HepG2 (cell line): ENCODE data around the gene CTSA. TPM values are rescaled to one million over a fixed set of nuclear protein-coding genes. Genes with fewer than 3 reads are reported as not detected.

Experiments used
- ARID4A ChIP-seq: sonication (generic); formaldehyde crosslinking; IDR thresholded peaks from 2 replicates; pipeline ENCODE4 v1.5.0; 2020; ENCODE audit warnings: mild to moderate bottlenecking, missing genetic modification reagents, borderline replicate concordance
- CEBPG ChIP-seq: IDR thresholded peaks from 2 replicates; pipeline ENCODE4 v1.6.1; 2016
- KDM6A ChIP-seq: IDR thresholded peaks from 2 replicates; pipeline ENCODE4 v1.6.1; 2016; ENCODE audit warnings: low read depth
- NFYC ChIP-seq: IDR thresholded peaks from 2 replicates; pipeline ENCODE4 v1.6.1; 2016; ENCODE audit warnings: missing genetic modification reagents, missing compliant biosample characterization
- SIN3B ChIP-seq: fragments of 150-350 bp; IDR thresholded peaks from 2 replicates; pipeline ENCODE4 v1.6.1; 2014; ENCODE audit warnings: low read length
- ZBTB14 ChIP-seq: sonication (generic); formaldehyde crosslinking; IDR thresholded peaks from 2 replicates; pipeline ENCODE4 v1.4.0; 2020; ENCODE audit warnings: missing genetic modification reagents
- ZNF547 ChIP-seq: sonication (generic); formaldehyde crosslinking; IDR thresholded peaks from 2 replicates; pipeline ENCODE4 v1.5.1; 2020; ENCODE audit warnings: mild to moderate bottlenecking, missing genetic modification reagents
- polyA plus RNA-seq, 8 experiments: library from polyadenylated mRNA; depleted of rRNA in 3 of 8; stranded (reverse) in 7 of 8; unstranded in 1 of 8; fragments of >200 nt; fragmentation: Illumina TruSeq in 4 of 8; extraction: Trizol in 4 of 8; gene quantifications; 2 replicates each; pipeline versions ENCODE4 v1.2.1 to v1.2.3, GENCODE V29; 2011 to 2016; ENCODE audit warnings: low read depth in 4 of 8, missing spikeins in 1 of 8, mixed read lengths in 1 of 8; ENCODE audit not compliant: insufficient read depth in 1 of 8
- total RNA-seq, 5 experiments: library from RNA; depleted of rRNA; stranded (reverse); fragments of >200 nt; fragmentation: Illumina TruSeq; extraction: Trizol; gene quantifications; 2 replicates each; pipeline ENCODE4 v1.2.3, GENCODE V29; 2016; ENCODE audit warnings: low read depth in 1 of 5
- TF ChIP-seq, protein P1 (sequence below): sonication (generic); formaldehyde crosslinking; IDR thresholded peaks from 2 replicates; pipeline ENCODE4 v1.9.0; 2021; ENCODE audit warnings: mild to moderate bottlenecking, missing genetic modification reagents
- TF ChIP-seq, protein P2 (sequence below): sonication (generic); formaldehyde crosslinking; conservative IDR thresholded peaks from 2 replicates; pipeline ENCODE4 v1.4.0; 2020; ENCODE audit warnings: missing genetic modification reagents
- TF ChIP-seq, protein P3 (sequence below): IDR thresholded peaks from 2 replicates; pipeline ENCODE4 v1.6.1; 2016

The CTSA gene
- total and polyA plus RNA-seq, 2 of the 13 experiments (the other 11 are each of a cell fraction or from before 2014, with no cell fraction given): 202 to 231 TPM

- TF ChIP-seq, protein P1, sequence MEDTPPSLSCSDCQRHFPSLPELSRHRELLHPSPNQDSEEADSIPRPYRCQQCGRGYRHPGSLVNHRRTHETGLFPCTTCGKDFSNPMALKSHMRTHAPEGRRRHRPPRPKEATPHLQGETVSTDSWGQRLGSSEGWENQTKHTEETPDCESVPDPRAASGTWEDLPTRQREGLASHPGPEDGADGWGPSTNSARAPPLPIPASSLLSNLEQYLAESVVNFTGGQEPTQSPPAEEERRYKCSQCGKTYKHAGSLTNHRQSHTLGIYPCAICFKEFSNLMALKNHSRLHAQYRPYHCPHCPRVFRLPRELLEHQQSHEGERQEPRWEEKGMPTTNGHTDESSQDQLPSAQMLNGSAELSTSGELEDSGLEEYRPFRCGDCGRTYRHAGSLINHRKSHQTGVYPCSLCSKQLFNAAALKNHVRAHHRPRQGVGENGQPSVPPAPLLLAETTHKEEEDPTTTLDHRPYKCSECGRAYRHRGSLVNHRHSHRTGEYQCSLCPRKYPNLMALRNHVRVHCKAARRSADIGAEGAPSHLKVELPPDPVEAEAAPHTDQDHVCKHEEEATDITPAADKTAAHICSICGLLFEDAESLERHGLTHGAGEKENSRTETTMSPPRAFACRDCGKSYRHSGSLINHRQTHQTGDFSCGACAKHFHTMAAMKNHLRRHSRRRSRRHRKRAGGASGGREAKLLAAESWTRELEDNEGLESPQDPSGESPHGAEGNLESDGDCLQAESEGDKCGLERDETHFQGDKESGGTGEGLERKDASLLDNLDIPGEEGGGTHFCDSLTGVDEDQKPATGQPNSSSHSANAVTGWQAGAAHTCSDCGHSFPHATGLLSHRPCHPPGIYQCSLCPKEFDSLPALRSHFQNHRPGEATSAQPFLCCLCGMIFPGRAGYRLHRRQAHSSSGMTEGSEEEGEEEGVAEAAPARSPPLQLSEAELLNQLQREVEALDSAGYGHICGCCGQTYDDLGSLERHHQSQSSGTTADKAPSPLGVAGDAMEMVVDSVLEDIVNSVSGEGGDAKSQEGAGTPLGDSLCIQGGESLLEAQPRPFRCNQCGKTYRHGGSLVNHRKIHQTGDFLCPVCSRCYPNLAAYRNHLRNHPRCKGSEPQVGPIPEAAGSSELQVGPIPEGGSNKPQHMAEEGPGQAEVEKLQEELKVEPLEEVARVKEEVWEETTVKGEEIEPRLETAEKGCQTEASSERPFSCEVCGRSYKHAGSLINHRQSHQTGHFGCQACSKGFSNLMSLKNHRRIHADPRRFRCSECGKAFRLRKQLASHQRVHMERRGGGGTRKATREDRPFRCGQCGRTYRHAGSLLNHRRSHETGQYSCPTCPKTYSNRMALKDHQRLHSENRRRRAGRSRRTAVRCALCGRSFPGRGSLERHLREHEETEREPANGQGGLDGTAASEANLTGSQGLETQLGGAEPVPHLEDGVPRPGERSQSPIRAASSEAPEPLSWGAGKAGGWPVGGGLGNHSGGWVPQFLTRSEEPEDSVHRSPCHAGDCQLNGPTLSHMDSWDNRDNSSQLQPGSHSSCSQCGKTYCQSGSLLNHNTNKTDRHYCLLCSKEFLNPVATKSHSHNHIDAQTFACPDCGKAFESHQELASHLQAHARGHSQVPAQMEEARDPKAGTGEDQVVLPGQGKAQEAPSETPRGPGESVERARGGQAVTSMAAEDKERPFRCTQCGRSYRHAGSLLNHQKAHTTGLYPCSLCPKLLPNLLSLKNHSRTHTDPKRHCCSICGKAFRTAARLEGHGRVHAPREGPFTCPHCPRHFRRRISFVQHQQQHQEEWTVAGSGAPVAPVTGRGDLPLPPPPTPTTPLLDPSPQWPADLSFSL (CRISPR knock-in tag): no peak
- TF ChIP-seq NFYC (CRISPR knock-in tag) (peak; percentile 100), KDM6A (0 out of 2 replicates have a peak, but pooled peaks have one; percentile 14), SIN3B (peak; percentile 84), ARID4A (CRISPR knock-in tag) (peak; percentile 95), CEBPG (CRISPR knock-in tag) (no peak; the same call in 1 of the 2 replicates), ZBTB14 (CRISPR knock-in tag) (no peak), ZNF547 (no peak)
- TF ChIP-seq, protein P2, sequence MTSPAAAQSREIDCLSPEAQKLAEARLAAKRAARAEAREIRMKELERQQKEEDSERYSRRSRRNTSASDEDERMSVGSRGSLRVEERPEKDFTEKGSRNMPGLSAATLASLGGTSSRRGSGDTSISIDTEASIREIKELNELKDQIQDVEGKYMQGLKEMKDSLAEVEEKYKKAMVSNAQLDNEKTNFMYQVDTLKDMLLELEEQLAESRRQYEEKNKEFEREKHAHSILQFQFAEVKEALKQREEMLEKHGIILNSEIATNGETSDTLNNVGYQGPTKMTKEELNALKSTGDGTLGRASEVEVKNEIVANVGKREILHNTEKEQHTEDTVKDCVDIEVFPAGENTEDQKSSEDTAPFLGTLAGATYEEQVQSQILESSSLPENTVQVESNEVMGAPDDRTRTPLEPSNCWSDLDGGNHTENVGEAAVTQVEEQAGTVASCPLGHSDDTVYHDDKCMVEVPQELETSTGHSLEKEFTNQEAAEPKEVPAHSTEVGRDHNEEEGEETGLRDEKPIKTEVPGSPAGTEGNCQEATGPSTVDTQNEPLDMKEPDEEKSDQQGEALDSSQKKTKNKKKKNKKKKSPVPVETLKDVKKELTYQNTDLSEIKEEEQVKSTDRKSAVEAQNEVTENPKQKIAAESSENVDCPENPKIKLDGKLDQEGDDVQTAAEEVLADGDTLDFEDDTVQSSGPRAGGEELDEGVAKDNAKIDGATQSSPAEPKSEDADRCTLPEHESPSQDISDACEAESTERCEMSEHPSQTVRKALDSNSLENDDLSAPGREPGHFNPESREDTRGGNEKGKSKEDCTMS (CRISPR knock-in tag): no peak
- TF ChIP-seq, protein P3, sequence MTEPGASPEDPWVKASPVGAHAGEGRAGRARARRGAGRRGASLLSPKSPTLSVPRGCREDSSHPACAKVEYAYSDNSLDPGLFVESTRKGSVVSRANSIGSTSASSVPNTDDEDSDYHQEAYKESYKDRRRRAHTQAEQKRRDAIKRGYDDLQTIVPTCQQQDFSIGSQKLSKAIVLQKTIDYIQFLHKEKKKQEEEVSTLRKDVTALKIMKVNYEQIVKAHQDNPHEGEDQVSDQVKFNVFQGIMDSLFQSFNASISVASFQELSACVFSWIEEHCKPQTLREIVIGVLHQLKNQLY (CRISPR knock-in tag): 0 out of 2 replicates have a peak, but pooled peaks have one; percentile 47
These were observed 9.9 kb upstream of the CTSA start, which contains the start of gene ZSWIM1 (continued) for GRCh38 chr20:45880988-45881788.
